H1 (cell line): Measurements from ENCODE around the gene ARHGAP10. TPM values are rescaled to one million over a fixed set of nuclear protein-coding genes. Genes with fewer than 3 reads are reported as not detected.

Experiments used
- ASH2L ChIP-seq: fragments of 200-600, 300-600 bp; sonication (generic); IDR thresholded peaks from one replicate; pipeline ENCODE4 v1.7.1; 2017; ENCODE audit warnings: low read length
- CTCF ChIP-seq, 3 experiments: IDR thresholded peaks; 1 replicate in 2 of 3; 2 replicates in 1 of 3; pipeline versions ENCODE4 v1.5.1 to v1.6.1; 2011; ENCODE audit warnings: low read length in 3 of 3, mild to moderate bottlenecking in 3 of 3, inconsistent platforms in 2 of 3, low read depth in 1 of 3, moderate library complexity in 1 of 3; ENCODE audit not compliant: insufficient read depth in 1 of 3; ENCODE audit errors: control extremely low read depth in 1 of 3
- RAD21 ChIP-seq, 2 experiments: IDR thresholded peaks in 1 of 2; conservative IDR thresholded peaks in 1 of 2; 2 replicates each; pipeline ENCODE4 v1.6.1; 2011; ENCODE audit warnings: low read depth in 2 of 2, low read length in 2 of 2, improper control_type of control experiment in 1 of 2, inconsistent platforms in 1 of 2, mild to moderate bottlenecking in 1 of 2, moderate library complexity in 1 of 2
- RXRA ChIP-seq: IDR thresholded peaks from 2 replicates; pipeline ENCODE4 v1.6.1; 2011; ENCODE audit warnings: low read depth, mild to moderate bottlenecking, low read length, moderate library complexity; ENCODE audit not compliant: insufficient read depth
- SP2 ChIP-seq: IDR thresholded peaks from 2 replicates; pipeline ENCODE4 v1.6.1; 2012; ENCODE audit warnings: mild to moderate bottlenecking, low read length, inconsistent platforms
- SP4 ChIP-seq: IDR thresholded peaks from 2 replicates; pipeline ENCODE4 v1.6.1; 2012; ENCODE audit warnings: low read length, inconsistent platforms
- TBP ChIP-seq: IDR thresholded peaks from 2 replicates; pipeline ENCODE4 v1.6.1; 2011; ENCODE audit warnings: low read depth, low read length, improper control_type of control experiment
- polyA plus RNA-seq, 7 experiments: library from polyadenylated mRNA; depleted of rRNA in 3 of 7; stranded (reverse) in 5 of 7; unstranded in 2 of 7; fragments of >200 nt in 5 of 7; fragments of 200-250 nt in 2 of 7; gene quantifications; 1 replicate in 5 of 7; 2 replicates in 1 of 7; 4 replicates in 1 of 7; pipeline versions ENCODE4 v1.2.1 to v1.2.3, GENCODE V29; 2011 to 2013; ENCODE audit warnings: missing spikeins in 2 of 7, mixed read lengths in 2 of 7
- total RNA-seq: library from RNA; stranded (reverse); fragmentation: NEBNext Ultra II Directional; extraction: Animal tissue kit (Norgen Biotek cat#: 25700); gene quantifications from 2 replicates; pipeline ENCODE4 v1.2.1, GENCODE V29; 2021

ARHGAP10 gene
- total and polyA plus RNA-seq, 2 of the 8 experiments (the other 6 are each of a cell fraction or from before 2014, with no cell fraction given) = 3.7 to 6.1 TPM

- TF ChIP-seq CTCF (IDR thresholded peaks at IDR 0.05; ENCODE audit: control extremely low read depth in 1 of 3, insufficient read depth in 1 of 3, low read depth in 1 of 3, low read length in 3 of 3) (no peak), TBP (no peak), RAD21 (IDR thresholded peaks at IDR 0.05 in 1 of 2, conservative IDR thresholded peaks at IDR 0.05 in 1 of 2; ENCODE audit: low read depth in 2 of 2, low read length in 2 of 2) (no peak), RXRA (no peak), SP4 (no peak), ASH2L (no peak), SP2 (no peak)
These were observed 216.4 kb downstream of the ARHGAP10 start (continued) for GRCh38 chr4:147948336-147948735.
